BJ (cell line): Measurements from ENCODE around the gene JAKMIP1. TPM values are rescaled to one million over a fixed set of nuclear protein-coding genes. Genes with fewer than 3 reads are reported as not detected.

Experiments used
- CTCF ChIA-PET: fragments of 350-600 bp; formaldehyde crosslinking; extraction: SDS; loops from one replicate; lab custom pipeline; 2021; ENCODE audit warnings: antibody characterized with exemption, inconsistent platforms; lab: Yijun Ruan, JAX
- POLR2A ChIA-PET: fragments of 300-600 bp; sonication (Branson Sonifier 250); formaldehyde crosslinking; extraction: SDS; loops from one replicate; lab custom pipeline; 2021; ENCODE audit warnings: antibody characterized with exemption; lab: Charles Lee
- DNase-seq: peaks from one replicate; pipeline ENCODE4 v3.0.0-alpha.2; 2011; ENCODE audit warnings: low read depth
- H3K27me3 ChIP-seq: 2 replicates; pipeline ENCODE4 v1.6.0; 2011; ENCODE audit warnings: low read length; ENCODE audit not compliant: control insufficient read depth, insufficient read depth
- H3K36me3 ChIP-seq: 2 replicates; pipeline ENCODE4 v1.5.1; 2011; ENCODE audit warnings: low read length; ENCODE audit not compliant: control insufficient read depth, insufficient read depth
- H3K4me3 ChIP-seq: 2 replicates; pipeline ENCODE4 v1.5.1; 2011; ENCODE audit warnings: low read depth, mild to moderate bottlenecking, control low read depth, low read length
- CTCF ChIP-seq: IDR thresholded peaks from 2 replicates; pipeline ENCODE4 v1.5.1; 2011; ENCODE audit warnings: low read depth, mild to moderate bottlenecking, control low read depth, inconsistent platforms, low read length, moderate library complexity; ENCODE audit not compliant: insufficient read depth
- polyA plus RNA-seq: library from polyadenylated mRNA; depleted of rRNA; stranded (reverse); fragments of >200 nt; gene quantifications from 2 replicates; pipeline ENCODE4 v1.2.3, GENCODE V29; 2011

The JAKMIP1 gene
- polyA plus RNA-seq, 1 experiment, result not detected

- ChIA-PET CTCF (no interaction called here), POLR2A (no interaction called here)
- no peaks in the 10 kb centered on the region for H3K36me3 ChIP-seq
- DNase-seq, result no peak
- H3K4me3 ChIP-seq, result no peak overlapping the region
- no peak for TF ChIP-seq CTCF
- H3K27me3 ChIP-seq, result no peaks in the 10 kb centered on the region
Observed at GRCh38 chr4:6001680-6002491, 198.5 kb downstream of the JAKMIP1 start.

GRCh38 chr4:5999830-6000365 lies 200.5 kb downstream of the JAKMIP1 start:
- no peak for DNase-seq
- POLR2A ChIA-PET, result no interaction called here

GRCh38 chr4:5999356-5999755 lies 201.0 kb downstream of the JAKMIP1 start:
- ChIA-PET CTCF (interaction anchor here (0.5 to 3.1 kb wide), 8 partner anchors 10 to 251 kb away, joined by 3 to 26 read pairs (median 4); no protein-coding TSS in a partner anchor), POLR2A (no interaction called here)

More at GRCh38 chr4:5999830-6000365, 200.5 kb downstream of the JAKMIP1 start:
- CTCF ChIA-PET, result interaction anchor here (0.5 to 3.1 kb wide), 7 partner anchors 9 to 328 kb away, joined by 3 to 26 read pairs (median 3); no protein-coding TSS in a partner anchor
- no peak for TF ChIP-seq CTCF
- no peak overlapping the region for H3K4me3 ChIP-seq
- H3K27me3 ChIP-seq, result no peaks in the 10 kb centered on the region
- H3K36me3 ChIP-seq, result no peaks in the 10 kb centered on the region

GRCh38 chr4:5998333-5998936 lies 201.9 kb downstream of the JAKMIP1 start:
- ChIA-PET POLR2A (no interaction called here), CTCF (interaction anchor here (0.6 to 3.1 kb wide), 22 partner anchors 9 to 341 kb away, joined by 3 to 26 read pairs (median 4); no protein-coding TSS in a partner anchor)
- Histone ChIP-seq H3K4me3 (no peak overlapping the region), H3K36me3 (no peaks in the 10 kb centered on the region), H3K27me3 (no peaks in the 10 kb centered on the region)
- peak; percentile 90 for TF ChIP-seq CTCF
- DNase-seq, result no peak

More at GRCh38 chr4:5999356-5999755, 201.0 kb downstream of the JAKMIP1 start:
- Histone ChIP-seq H3K36me3 (no peaks in the 10 kb centered on the region), H3K27me3 (no peaks in the 10 kb centered on the region), H3K4me3 (no peak overlapping the region)
- no peak for DNase-seq
- no peak for TF ChIP-seq CTCF

GRCh38 chr4:5996641-5997040 lies 203.7 kb downstream of the JAKMIP1 start:
- ChIA-PET POLR2A (no interaction called here), CTCF (interaction anchor here (0.8 kb wide), 1 partner anchor 254 kb away, joined by 3 read pairs; no protein-coding TSS in a partner anchor)
- H3K27me3 ChIP-seq, result no peaks in the 10 kb centered on the region
- no peaks in the 10 kb centered on the region for H3K36me3 ChIP-seq
- no peak overlapping the region for H3K4me3 ChIP-seq
- no peak for DNase-seq
- TF ChIP-seq CTCF, result no peak
